A172 (cell line): ENCODE data around the gene OR2A2. TPM values are rescaled to one million over a fixed set of nuclear protein-coding genes. Genes with fewer than 3 reads are reported as not detected.
"Not testable (repeated sequence)": the region's sequence is repeated elsewhere in the genome, so short reads cannot be mapped to it uniquely, and the experiment has no call there.

ENCODE experiments used
- DNase-seq: peaks from one replicate; pipeline ENCODE4 v3.0.0-alpha.2; 2015; ENCODE audit warnings: low spot score
- total RNA-seq: library from RNA; depleted of rRNA; stranded (reverse); fragments of >200 nt; shearing (Covaris generic); gene quantifications from 2 replicates; pipeline ENCODE4 v1.2.3, GENCODE V29; 2014; rRNA removed

Gene OR2A2
- not detected in 2 replicates for total RNA-seq

GRCh38 chr7:144109283-144109682 lies at the start of gene OR2A2:
OR2A2 (plus strand) TSS chr7:144109583; CDS start chr7:144109583, 0 bp downstream.
- DNase-seq, result no peak

- DNase-seq, result no peak
Measured at GRCh38 chr7:144063710-144064109, 45.7 kb upstream of the OR2A2 start.

- no peak for DNase-seq
Measured at GRCh38 chr7:144069511-144069910, 39.9 kb upstream of the OR2A2 start, which contains the start of gene OR2A25. OR2A25 (plus strand) TSS chr7:144069811; CDS start chr7:144074220, 4,409 bp downstream.

- no peak for DNase-seq
Measured at GRCh38 chr7:144069953-144070352, 39.4 kb upstream of the OR2A2 start.

GRCh38 chr7:144074374-144074773 lies 35.0 kb upstream of the OR2A2 start:
- no peak for DNase-seq

GRCh38 chr7:144085978-144086377 lies 23.4 kb upstream of the OR2A2 start, which contains the start of gene OR2A12:
OR2A12 (plus strand) TSS chr7:144086278; CDS start chr7:144095108, 8,830 bp downstream.
- DNase-seq, result no peak

- no peak for DNase-seq
Measured at GRCh38 chr7:144086730-144087129, 22.7 kb upstream of the OR2A2 start.

- no peak for DNase-seq
Measured at GRCh38 chr7:144087230-144087629, 22.2 kb upstream of the OR2A2 start.

- no peak for DNase-seq
Measured at GRCh38 chr7:144090667-144091066, 18.7 kb upstream of the OR2A2 start.

GRCh38 chr7:144098776-144099175 lies 10.6 kb upstream of the OR2A2 start:
- no peak for DNase-seq

- DNase-seq, result no peak
Measured at GRCh38 chr7:144100607-144101006, 8.8 kb upstream of the OR2A2 start.

- DNase-seq, result no peak
Measured at GRCh38 chr7:144102041-144102440, 7.3 kb upstream of the OR2A2 start.

- no peak for DNase-seq
Measured at GRCh38 chr7:144105211-144105610, 4.2 kb upstream of the OR2A2 start.

- no peak for DNase-seq
Measured at GRCh38 chr7:144110272-144110671, 889 bp downstream of the OR2A2 start.

GRCh38 chr7:144113651-144114050 lies 4.3 kb downstream of the OR2A2 start:
- DNase-seq, result no peak

GRCh38 chr7:144118341-144118740 lies 9.0 kb downstream of the OR2A2 start:
- DNase-seq, result no peak

GRCh38 chr7:144122876-144123275 lies 13.5 kb downstream of the OR2A2 start, which contains the start of gene OR2A14:
OR2A14 (plus strand) TSS chr7:144123176; CDS start chr7:144129113, 5,937 bp downstream.
- no peak for DNase-seq

GRCh38 chr7:144127714-144128334 lies 18.4 kb downstream of the OR2A2 start:
- DNase-seq, result peak; percentile 71

GRCh38 chr7:144129601-144130000 lies 20.2 kb downstream of the OR2A2 start:
- not testable (repeated sequence) for DNase-seq

- no peak for DNase-seq
Measured at GRCh38 chr7:144130730-144131129, 21.3 kb downstream of the OR2A2 start.

- DNase-seq, result no peak
Measured at GRCh38 chr7:144132262-144132661, 22.9 kb downstream of the OR2A2 start.

- no peak for DNase-seq
Measured at GRCh38 chr7:144133307-144133706, 23.9 kb downstream of the OR2A2 start.

- no peak for DNase-seq
Measured at GRCh38 chr7:144134116-144134515, 24.7 kb downstream of the OR2A2 start.

GRCh38 chr7:144137501-144137900 lies 28.1 kb downstream of the OR2A2 start:
- DNase-seq, result no peak
